Measurements from ENCODE around the gene SFTPB.
A peak's percentile ranks its signal among the peaks of the same experiment; 100 is the strongest.

Gene SFTPB

DNA sequence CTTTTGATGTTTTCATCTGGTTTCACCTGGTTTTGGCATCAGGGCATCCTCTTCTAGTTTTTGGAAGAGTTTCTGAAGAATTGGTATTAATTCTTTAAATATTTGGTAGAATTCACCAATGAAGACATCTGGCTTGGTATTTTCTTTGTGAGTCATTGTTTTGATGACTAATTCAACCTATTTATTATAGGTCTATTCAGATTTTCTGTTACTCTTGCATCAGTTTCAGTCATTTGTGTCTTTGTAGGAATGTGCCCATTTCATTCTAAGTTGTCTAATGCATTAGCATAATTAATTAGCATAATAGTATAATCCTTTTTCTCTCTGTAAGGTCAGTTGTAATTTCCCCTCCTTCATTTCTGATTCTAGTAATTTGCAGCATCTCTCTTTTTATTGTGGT, 34.2 kb upstream of the SFTPB start:
- no peak for DNase-seq

DNA sequence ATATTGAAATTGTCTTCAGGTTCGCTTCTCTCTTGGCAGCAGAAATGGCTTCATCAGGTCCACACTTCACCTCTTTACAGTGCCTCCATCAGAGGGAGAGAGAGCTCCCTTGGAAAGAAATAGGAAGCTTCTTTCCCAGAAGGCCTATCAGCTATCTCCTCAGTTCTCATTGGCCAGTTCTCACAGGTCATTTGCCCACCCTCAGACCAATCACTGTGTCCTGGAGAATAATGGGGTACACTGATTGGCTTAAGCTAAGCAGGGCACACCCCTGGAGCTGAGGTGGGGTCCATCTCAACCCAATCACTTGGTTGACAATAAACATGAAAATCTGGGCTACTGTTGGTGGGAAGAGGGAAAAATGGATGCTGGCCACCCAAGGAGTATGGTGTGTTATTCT, 31.3 kb upstream of the SFTPB start:
- DNase-seq = no peak

DNA sequence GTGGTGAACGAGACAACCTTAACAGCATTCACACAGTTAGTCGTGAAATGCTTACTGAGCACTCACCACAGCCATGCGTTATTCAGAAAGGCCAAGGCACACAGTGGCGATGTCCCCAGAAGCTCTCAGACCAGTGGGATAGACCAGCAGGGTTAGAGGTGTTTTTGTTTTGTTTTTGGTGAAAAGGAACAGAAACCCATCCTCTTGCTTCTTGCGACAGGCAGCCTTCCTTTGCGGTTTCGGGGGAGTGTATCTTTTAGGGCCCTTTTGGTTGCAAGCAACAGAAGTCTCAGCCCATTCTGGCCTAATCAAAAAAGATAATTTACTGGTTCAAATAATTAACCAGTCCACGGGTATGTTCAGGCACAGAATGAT, 30.9 kb upstream of the SFTPB start:
- no peak for DNase-seq

DNA sequence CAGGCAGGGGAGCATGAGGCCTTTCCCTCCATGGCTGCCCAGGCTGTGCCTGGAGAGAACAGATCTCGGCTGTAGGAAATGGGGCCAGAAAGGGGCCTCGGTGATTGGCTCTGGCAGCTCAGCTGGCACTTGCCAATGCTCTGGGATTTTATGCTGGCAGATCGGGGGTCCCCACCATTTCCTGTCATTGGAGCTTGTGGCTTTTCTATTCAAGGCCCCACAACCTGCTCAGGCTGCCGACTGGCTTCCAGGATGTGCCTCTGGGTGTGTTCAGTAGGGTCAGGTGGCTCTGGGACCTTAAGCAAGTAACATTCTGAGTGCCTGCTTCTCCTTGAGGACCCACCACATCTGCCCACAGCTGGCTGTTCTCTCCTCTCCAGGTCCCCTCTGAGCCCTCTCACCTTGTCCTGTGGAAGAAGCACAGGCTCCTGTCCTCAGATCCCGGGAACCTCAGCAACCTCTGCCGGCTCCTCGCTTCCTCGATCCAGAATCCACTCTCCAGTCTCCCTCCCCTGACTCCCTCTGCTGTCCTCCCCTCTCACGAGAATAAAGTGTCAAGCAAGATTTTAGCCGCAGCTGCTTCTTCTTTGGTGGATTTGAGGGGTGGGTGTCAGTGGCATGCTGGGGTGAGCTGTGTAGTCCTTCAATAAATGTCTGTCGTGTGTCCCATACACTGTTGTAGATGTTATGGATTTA, 30.3 kb upstream of the SFTPB start:
- DNase-seq = no peak

- no peak for DNase-seq
These were observed 29.7 kb upstream of the SFTPB start for GRCh38 chr2:85697716-85698115.

GRCh38 chr2:85697096-85697495, 29.1 kb upstream of the SFTPB start:
- DNase-seq = no peak

- no peak for DNase-seq
These were observed 28.0 kb upstream of the SFTPB start for GRCh38 chr2:85695691-85696668.

DNA sequence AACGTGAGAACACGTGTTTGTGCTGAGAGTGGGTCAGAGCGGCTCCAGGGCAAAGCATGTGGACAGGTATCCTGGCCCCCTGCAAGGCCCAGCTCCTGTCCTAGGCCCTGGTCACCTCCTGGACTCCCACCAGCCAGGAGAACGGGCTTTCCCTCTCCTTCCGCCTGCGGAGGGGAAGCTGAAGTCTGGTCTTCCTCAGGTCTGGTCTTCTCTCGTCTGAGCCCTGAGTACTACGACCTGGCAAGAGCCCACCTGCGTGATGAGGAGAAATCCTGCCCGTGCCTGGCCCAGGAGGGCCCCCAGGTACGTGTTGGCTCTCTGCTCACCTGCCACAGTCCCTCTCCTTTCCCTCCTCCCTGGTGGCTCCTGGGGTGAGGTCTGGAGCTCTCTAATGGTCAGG, 27.1 kb upstream of the SFTPB start:
- DNase-seq = no peak

DNA sequence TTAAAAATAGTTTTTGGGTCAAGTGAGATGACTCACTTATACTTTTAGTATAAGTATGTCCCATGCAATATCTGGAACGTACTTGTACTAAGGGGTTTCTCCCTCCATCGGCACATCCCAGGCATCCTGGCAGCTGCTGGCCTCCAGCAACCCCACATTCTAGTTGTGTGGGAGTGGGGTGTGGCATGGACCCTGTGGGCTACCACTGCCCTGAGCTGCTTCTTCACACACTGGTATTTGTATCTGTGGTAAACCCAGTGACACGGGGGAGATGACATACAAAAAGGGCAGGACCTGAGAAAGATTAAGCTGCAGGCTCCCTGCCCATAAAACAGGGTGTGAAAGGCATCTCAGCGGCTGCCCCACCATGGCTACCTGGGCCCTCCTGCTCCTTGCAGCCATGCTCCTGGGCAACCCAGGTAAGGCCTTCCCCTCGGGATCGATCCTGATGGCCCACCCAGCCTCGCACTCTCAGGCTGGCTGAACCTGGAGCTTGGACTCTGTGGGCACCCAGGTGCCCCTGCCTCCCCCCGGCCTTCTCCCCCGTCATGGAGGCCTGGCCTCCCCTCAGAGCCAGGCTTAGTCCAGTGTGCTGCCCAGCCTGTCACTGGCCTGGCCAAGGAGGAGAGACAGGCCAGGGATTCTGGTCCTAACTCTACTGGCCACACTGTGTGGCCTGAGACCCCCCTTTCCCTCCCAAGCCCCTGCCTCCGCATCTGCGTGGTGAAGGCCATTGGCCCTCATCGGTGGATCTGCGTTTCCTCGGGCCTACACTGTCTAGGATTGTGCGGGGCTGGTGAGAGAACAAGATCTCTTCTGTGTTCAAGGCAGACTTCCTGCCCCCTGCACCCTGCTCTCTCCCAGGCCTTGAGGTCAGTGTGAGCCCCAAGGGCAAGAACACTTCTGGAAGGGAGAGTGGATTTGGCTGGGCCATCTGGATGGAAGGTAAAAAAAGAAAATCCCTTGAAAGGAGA, 26.3 kb upstream of the SFTPB start, which contains the start of gene GNLY:
Gene GNLY (plus strand): TSS at position 307 of the 974 bp plus-strand sequence. CDS start 61 bp downstream, at position 368.
- DNase-seq = no peak

- no peak for DNase-seq
These were observed 24.1 kb upstream of the SFTPB start for GRCh38 chr2:85692039-85692645.

DNA sequence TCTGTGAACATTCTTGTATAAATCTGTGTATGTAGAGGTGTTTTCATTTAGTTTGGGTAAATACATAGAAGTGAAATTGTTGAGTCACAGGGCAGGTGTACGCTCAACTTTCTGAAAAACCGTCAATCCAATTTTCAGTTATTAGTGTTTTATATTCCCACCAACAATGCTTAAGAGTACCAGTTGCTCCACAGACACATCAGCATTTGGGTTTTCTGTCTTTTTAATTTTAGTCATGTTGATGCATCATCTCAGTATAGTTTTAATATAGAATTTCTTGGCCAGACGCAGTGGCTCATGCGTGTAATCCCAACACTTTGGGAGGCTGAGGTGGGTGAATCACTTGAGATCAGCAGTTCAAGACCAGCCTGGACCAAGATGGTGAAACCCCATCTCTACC, 22.9 kb upstream of the SFTPB start:
- DNase-seq = no peak

GRCh38 chr2:85684806-85685205, 16.8 kb upstream of the SFTPB start:
- no peak for DNase-seq

- no peak for DNase-seq
These were observed 16.4 kb upstream of the SFTPB start for GRCh38 chr2:85684380-85684779.

DNA sequence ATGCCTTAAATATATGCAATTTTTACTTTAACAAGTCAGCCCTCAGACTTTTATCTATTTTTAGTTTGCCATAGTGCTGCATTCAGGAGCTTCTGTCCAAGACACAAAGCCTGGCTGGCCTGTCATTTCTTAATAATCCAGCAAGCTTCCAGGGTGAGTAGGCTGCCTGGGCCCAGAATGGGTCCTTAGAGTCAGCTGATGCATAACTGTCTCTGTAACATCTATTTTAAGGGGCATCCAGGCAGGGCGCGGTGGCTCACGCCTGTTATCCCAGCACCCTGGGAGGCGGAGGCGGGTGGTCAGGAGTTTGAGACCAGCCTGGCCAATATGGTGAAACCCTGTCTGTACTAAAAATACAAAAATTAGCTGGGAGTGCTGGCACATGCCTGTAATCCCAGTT, 14.4 kb upstream of the SFTPB start:
- DNase-seq = no peak

DNA sequence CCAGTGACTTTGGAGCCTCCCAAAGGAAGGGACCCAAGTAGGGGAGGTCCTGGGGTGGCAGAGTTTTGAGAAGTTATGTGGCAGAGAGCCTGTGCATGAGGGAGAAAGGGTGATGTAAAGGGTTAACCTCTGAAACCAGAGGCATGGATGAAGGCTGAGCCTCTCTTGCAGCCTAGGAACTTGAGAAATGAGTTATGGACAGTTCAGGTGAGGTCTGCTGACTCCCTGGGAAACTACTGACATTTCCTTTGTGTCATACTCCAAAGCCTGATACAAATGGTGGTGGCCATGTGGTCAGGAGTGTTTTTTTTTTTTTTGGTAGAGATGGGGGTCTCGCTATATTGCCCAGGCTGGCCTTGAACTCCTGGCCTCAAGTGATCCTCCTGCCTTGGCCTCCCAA, 13.8 kb upstream of the SFTPB start:
- no peak for DNase-seq

GRCh38 chr2:85681372-85681763, 13.4 kb upstream of the SFTPB start:
- no peak for DNase-seq

DNA sequence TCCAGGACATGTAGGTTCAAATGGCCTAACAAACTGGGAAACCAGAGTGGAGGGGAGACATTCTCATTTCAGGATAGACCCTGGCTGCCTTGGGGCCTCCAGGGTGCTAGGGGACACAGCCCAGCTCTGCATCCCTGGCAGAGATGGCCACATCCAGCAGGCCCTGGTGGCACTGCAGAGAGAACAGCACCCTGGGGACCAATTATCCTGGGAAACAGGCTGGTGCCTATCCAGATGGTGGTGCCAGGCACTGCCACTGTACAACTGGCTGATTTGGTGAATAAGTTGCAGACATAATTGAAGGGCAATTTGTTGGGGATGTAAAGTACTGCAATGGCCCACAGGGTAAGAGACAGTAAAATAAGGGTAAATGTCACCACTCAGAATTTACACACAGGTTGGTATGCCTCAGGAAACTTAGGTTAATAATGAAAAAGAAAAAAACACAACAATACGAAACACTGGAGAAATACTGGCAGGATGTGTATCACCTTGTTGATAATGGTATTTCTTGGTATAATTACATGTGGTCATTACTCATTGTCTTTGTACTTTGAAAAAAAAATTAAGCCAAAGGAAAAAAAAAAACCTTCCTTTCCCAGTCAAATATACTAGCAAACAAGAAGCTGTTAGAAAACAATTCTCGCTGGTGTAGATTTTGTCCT, 12.8 kb upstream of the SFTPB start:
- DNase-seq = no peak

DNA sequence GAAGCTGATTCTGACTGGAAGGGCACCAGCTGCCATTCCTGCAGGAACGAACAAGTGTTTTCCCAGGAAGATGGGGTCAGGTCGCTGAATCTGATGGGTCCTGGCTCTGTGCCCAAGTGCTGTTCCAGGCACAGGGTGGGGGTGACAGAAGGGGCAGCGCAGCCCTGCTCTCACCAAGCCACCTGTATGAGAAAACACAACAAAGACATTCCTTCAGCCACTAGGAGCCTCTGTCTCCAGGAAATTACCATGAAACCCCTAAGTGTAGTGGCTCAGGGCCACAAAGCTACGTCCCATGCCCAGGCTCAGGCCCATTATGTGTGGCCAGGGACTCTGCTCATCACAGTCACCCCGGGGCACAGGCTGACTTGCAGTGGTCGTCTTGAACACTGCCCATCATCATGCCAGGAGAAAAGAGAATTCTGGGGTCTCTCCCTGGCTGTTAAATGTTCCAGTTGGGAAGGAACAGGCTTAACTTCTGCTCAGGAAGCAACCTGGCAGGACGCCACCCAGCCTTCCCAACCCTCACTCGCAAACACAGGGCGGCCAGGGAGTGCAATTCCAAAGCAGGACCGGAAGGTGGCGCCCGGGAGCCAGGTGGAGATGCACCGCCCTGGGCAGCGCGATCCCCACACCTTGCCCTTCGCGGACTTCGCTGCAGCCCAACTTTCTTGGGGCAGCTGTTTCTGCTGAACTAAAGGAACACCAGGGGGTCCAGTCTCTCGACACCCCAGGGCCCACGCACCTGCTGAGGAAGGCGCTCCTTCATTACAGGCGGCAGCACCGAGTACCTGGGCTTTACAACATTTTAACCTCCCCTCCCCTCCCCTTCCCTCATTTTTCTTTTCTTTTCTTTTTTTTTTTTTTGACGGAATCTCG, 11.0 kb upstream of the SFTPB start:
- peak; percentile 42 for DNase-seq

DNA sequence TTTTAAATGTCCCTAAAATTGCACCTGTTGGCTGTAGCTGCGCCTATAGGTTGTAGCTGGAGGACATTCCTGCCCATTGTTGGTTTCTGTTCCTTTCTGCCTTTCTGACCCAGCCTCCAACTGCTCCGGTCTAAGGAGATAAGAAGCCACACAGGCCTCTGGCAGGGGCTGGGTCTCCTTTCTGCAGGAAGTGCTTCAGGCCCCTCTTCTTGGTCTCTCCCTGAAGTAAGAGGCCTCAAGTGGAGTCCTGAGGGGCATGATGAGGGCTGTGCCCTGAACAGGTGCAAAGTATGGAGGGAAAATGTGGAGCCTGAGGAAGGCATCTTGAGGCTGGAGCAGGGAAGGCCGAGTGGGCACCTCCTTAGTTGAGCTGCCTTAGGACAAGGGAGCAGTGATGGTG, 10.4 kb upstream of the SFTPB start:
- no peak for DNase-seq

DNA sequence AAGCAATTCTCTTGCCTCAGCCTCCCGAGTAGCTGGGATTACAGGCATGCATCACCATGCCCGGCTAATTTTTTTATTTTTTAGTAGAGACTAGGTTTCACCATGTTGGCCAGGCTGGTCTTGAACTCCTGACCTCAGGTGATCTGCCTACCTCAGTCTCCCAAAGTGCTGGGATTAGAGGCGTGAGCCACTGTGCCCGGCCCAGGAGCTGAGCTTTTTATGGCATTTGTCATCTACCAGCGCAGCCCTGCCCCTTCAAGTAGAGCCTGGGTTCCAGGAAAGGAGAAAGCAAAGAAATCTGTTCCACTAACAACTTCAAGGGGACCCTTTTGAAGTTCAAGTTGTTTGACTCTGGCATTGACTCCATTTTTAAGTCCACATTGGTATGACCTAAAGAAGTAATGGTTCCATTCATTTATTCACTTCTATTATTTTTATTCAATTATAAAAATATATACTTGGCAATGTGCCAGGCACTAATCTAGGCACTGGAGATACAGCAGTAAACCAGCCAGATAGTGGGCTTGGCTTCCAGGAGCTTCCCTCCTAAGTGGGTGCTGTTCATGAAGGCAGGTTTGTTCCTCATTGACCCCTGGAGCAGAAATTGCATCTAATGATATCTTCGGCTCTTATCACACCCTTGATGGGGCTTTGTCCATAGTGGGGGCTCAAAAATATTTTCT, 8.0 kb upstream of the SFTPB start:
- no peak for DNase-seq

All from GDM1 (cell line).